ENCODE results near the gene PPIF. TPM values are rescaled to one million over a fixed set of nuclear protein-coding genes. Genes with fewer than 3 reads are reported as not detected.

The PPIF gene
- total RNA-seq, 1 donor from 2014 or later: 146 TPM

- DNase-seq: no peak
- intact Hi-C loops (cut with DNase I): no loop called here
- no peak for ATAC-seq (ENCODE audit: poor library complexity)
Measured at GRCh38 chr10:79390057-79390456, 42.8 kb downstream of the PPIF start.

GRCh38 chr10:79390551-79391229 lies 43.4 kb downstream of the PPIF start:
- intact Hi-C loops (cut with DNase I): no loop called here
- ATAC-seq (ENCODE audit: poor library complexity) (no peak), DNase-seq (no peak)

GRCh38 chr10:79391231-79392019 lies 44.2 kb downstream of the PPIF start:
- peak; percentile 44 for DNase-seq
- intact Hi-C loops (cut with DNase I): no loop called here
- ATAC-seq (ENCODE audit: poor library complexity): peak; percentile 15

DNA sequence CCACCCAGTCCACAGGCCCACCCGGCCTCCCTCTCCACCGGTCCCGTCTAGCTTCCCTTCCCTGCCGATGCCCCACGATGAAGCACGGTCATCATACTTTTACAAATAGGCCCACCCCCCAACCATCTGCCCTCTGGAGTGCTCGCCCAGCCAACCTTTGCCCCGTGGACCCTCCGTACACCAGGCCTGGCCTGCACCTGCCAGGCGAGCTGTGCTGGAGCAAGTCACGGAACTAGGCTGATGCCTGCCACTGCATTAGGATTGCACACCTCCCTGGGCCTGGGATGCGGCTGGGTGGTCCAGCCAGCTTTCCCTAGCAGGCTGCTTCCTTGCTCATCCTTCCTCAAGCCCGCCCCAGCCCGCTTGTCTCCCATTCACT lies 44.7 kb downstream of the PPIF start:
- no peak for DNase-seq
- intact Hi-C loops (cut with DNase I): no loop called here
- no peak for ATAC-seq (ENCODE audit: poor library complexity)

DNA sequence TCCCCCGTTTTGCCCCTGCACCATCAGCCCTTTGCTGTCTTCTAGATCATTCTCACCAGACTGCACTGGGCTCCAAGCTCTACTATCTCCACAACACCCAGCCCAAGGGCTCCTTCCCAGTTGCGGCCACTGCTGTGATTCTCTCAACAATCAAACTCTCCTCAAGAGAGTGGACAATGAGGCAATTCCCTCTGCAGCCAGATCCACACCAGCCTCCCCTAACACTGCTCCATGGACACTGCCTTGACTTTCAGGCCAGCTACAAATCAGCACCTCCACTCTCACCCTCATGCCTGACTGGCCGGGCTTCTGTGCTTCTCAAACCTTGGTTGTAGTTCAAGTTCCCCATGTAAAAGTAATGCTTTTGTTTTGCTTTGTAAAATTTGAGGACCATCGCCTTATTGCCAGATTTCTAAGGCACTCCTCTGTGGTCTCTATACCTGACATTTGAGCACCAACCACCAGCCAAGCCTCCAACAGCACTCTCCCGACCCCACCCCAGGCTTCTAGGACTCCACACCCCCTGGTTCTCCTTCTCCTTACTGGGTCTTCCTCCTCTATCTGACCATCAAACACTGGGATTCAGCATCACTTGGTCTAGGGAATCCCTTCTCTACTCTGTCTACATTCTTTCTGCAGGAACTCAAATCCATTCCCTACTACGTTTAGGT lies 45.4 kb downstream of the PPIF start:
- intact Hi-C loops (cut with DNase I): no loop called here
- peak; percentile 66 for ATAC-seq (ENCODE audit: poor library complexity)
- DNase-seq: peak; percentile 50

GRCh38 chr10:79393221-79393923 lies 46.1 kb downstream of the PPIF start:
- ATAC-seq (ENCODE audit: poor library complexity) (no peak), DNase-seq (peak; percentile 24)
- intact Hi-C loops (cut with DNase I): no loop called here

DNA sequence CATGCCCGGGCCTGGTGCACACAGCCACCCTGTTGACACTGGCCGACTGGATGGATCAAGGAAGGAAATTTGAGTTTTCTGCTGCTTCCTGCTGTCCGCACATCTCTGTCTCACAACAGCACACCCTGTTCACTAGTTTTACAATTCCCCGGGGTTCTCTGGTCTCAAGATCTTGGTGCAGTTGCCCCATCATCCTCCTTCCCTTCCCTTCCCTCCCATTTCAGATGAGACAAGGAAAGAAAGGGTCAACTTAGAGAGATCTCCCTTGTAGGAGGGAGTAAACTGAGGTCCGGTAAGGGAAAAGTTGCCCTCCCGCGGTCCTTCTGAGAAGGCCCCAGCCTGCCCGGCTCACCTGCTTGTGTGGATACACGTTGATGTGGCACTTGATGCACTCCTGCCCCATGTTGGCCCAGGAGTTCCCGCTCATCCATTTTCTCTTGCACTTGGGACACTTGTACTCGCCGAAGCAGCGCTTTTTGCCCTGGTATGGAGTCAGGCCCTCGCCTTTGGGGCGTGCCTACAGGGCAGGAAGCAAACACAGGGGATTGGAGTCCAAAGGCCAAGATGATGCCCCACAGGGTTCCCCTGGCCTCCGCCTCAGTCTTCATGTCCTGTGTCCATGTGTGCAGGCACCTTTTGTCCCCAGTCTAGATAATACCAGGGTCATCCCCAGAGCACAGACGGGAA lies 46.8 kb downstream of the PPIF start:
- ATAC-seq (ENCODE audit: poor library complexity) (no peak), DNase-seq (peak; percentile 32)
- intact Hi-C loops (cut with DNase I): no loop called here

DNA sequence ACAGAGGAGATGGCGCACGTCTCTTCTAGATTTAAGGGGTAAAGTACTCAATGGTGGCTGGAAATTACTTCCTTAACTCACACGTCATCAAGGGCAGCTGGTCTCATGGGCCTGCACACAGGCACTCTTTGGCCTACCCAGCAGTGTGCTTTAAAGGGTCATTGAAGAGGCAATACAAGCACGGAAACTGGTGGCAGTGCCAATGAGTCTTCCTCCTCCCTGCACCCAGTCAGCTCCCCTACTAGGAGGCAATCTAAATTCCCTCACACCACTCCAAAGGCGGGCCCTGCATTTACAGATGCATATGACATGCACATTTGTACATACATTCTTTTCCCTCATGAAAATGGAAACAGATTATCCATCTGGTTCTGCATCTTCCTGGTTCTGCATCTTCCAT lies 47.4 kb downstream of the PPIF start:
- DNase-seq (peak; percentile 21), ATAC-seq (ENCODE audit: poor library complexity) (no peak)
- intact Hi-C loops (cut with DNase I): no loop called here

- DNase-seq (peak; percentile 17), ATAC-seq (ENCODE audit: poor library complexity) (no peak)
- intact Hi-C loops (cut with DNase I): no loop called here
Measured at GRCh38 chr10:79396520-79396919, 49.3 kb downstream of the PPIF start.

- peak; percentile 35 for DNase-seq
- ATAC-seq (ENCODE audit: poor library complexity): no peak
- intact Hi-C loops (cut with DNase I): no loop called here
Measured at GRCh38 chr10:79397051-79397450, 49.8 kb downstream of the PPIF start.

- intact Hi-C loops (cut with DNase I): no loop called here
- ATAC-seq (ENCODE audit: poor library complexity): peak; percentile 7
- DNase-seq: peak; percentile 79
Measured at GRCh38 chr10:79397575-79398303, 50.5 kb downstream of the PPIF start.

DNA sequence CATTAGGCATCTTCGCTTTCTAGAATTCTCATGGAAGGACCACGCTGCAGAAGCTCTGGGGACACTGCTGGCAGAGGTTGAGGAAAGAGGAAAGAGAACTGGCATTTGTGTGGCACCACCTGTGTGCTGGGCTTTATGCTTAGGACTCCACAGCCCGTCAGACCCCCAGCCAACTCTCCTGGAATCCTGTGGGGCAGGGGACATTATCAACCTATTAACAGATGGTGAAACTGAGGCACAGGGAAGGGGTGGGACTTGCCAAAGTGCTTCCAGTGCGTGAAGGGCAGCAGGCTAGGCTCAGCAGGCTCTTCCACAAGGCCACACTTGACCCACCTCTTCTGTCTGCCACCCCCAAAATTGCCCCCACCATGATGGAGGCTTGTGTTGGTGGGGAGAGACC lies 51.4 kb downstream of the PPIF start:
- intact Hi-C loops (cut with DNase I): no loop called here
- ATAC-seq (ENCODE audit: poor library complexity) (no peak), DNase-seq (no peak)

GRCh38 chr10:79399223-79399831 lies 52.1 kb downstream of the PPIF start:
- intact Hi-C loops (cut with DNase I): no loop called here
- ATAC-seq (ENCODE audit: poor library complexity): peak; percentile 78
- peak; percentile 94 for DNase-seq

DNA sequence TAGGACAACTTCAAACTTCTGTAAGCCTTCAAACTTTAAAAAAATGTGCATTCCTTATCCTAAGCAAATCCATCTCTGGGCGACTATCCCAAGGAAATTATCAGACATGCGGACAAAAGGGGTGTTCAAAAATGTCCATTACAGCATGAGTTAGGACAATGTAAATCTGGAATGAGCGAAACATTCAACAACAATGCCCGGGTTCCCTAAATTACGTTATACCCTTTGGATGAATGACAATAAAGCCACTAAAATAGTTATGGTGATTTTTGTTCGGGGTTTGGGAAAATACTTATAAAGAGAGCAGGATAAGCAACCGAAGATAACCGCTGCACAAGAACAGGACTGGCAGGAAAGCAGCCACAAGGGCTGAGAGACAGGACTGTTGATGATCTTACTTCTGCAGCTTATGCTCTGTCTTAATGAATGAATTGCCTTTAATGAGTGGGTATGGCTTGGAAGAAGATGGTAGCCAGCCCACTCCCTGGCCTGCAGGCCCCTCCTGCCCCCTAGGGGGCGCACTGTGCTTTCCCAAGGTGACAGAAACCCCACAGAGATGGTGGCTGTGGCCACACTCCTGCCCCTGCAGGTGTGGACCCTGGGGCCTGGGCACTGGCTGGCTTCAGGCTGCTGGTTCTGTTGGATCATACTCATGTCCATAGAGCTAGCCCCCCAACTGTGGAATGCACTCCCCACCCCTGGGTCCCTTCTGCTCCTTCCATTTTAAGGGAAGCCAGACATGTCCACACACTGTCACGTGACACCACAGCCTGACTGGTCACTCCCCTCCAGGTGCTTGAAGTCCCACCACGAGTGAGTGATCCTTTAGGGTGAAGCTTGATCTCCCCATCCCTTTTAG lies 53.1 kb downstream of the PPIF start:
- ATAC-seq (ENCODE audit: poor library complexity): no peak

GRCh38 chr10:79401015-79401921 lies 54.0 kb downstream of the PPIF start:
- ATAC-seq (ENCODE audit: poor library complexity): peak; percentile 6
- peak; percentile 85 for DNase-seq
- intact Hi-C loops (cut with DNase I): no loop called here

More for the DNA sequence above, 53.1 kb downstream of the PPIF start:
- intact Hi-C loops (cut with DNase I): no loop called here
- DNase-seq: no peak

DNA sequence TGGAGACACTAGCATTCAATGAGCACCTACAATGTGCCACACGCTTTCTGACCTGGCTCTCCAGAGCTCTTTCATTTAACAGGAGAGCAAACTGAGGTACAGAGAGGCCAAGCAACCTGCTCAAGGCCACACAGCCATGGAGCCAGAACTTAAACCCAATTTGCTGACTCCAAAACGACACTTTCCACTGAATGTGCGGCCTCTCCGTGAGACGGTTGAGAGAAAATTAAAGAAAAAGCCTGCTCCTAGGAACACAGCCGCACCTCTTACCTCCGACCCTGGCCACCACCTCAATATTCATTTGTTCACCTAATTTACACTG lies 55.3 kb downstream of the PPIF start:
- ATAC-seq (ENCODE audit: poor library complexity) (no peak), DNase-seq (peak; percentile 4)
- intact Hi-C loops (cut with DNase I): no loop called here

All from Right ventricle myocardium superior (tissue), 1 donor.